H1 (cell line): ENCODE data around the gene LY6G6F. TPM values are rescaled to one million over a fixed set of nuclear protein-coding genes. Genes with fewer than 3 reads are reported as not detected.

Source experiments
- SRF ChIP-seq: IDR thresholded peaks from 2 replicates; pipeline ENCODE4 v1.6.1; 2011; ENCODE audit warnings: mild to moderate bottlenecking, low read depth, low read length, moderate library complexity
- polyA plus RNA-seq, 7 experiments: library from polyadenylated mRNA; depleted of rRNA in 3 of 7; stranded (reverse) in 5 of 7; unstranded in 2 of 7; fragments of >200 nt in 5 of 7; fragments of 200-250 nt in 2 of 7; gene quantifications; 1 replicate in 5 of 7; 2 replicates in 1 of 7; 4 replicates in 1 of 7; pipeline versions ENCODE4 v1.2.1 to v1.2.3, GENCODE V29; 2011 to 2013; ENCODE audit warnings: missing spikeins in 2 of 7, mixed read lengths in 2 of 7
- total RNA-seq: library from RNA; stranded (reverse); fragmentation: NEBNext Ultra II Directional; extraction: Animal tissue kit (Norgen Biotek cat#: 25700); gene quantifications from 2 replicates; pipeline ENCODE4 v1.2.1, GENCODE V29; 2021

LY6G6F gene
- total and polyA plus RNA-seq, 2 of the 8 experiments (the other 6 are each of a cell fraction or from before 2014, with no cell fraction given), result not detected

GRCh38 chr6:31723980-31724691, 17.5 kb downstream of the LY6G6F start (continued):
- no peak for TF ChIP-seq SRF
